Chondrocyte (in vitro differentiated cells): ENCODE measurements around the gene TRDN. TPM values are rescaled to one million over a fixed set of nuclear protein-coding genes. Genes with fewer than 3 reads are reported as not detected.

ENCODE experiments used
- DNase-seq: peaks from one replicate; pipeline ENCODE4 v3.0.0; 2021; ENCODE audit warnings: mixed read lengths, low spot score
- H3K27ac Mint-ChIP-seq: one replicate; pipeline ENCODE4 v1.8.0; 2021; ENCODE audit warnings: mild to moderate bottlenecking, moderate library complexity, mixed read lengths; ENCODE audit not compliant: unreplicated experiment
- H3K27me3 Mint-ChIP-seq: 2 replicates; pipeline ENCODE4 v1.8.0; 2021; ENCODE audit warnings: low read depth, mixed read lengths
- H3K36me3 Mint-ChIP-seq: 2 replicates; pipeline ENCODE4 v1.8.0; 2021; ENCODE audit warnings: low read depth, mixed read lengths
- H3K4me1 Mint-ChIP-seq: 2 replicates; pipeline ENCODE4 v1.8.0; 2021; ENCODE audit warnings: low read depth, mild to moderate bottlenecking, mixed read lengths
- H3K4me3 Mint-ChIP-seq: one replicate; pipeline ENCODE4 v1.8.0; 2021; ENCODE audit warnings: mild to moderate bottlenecking, moderate library complexity, mixed read lengths; ENCODE audit not compliant: unreplicated experiment
- H3K9me3 Mint-ChIP-seq: 2 replicates; pipeline ENCODE4 v1.8.0; 2021; ENCODE audit warnings: low read depth, mixed read lengths
- total RNA-seq: library from RNA; stranded (reverse); gene quantifications from 3 replicates; pipeline ENCODE4 v1.2.1, GENCODE V29; 2021
- TF ChIP-seq, protein P1 (sequence below): fragments of 200-600 bp; sonication (generic); IDR thresholded peaks from 2 replicates; pipeline ENCODE4 v1.5.0; 2021; ENCODE audit warnings: antibody characterized with exemption, mild to moderate bottlenecking, moderate library complexity

TRDN gene
- total RNA-seq, 1 donor from 2014 or later, result not detected

- no peaks in the 10 kb centered on the region for H3K36me3 Mint-ChIP-seq
- peaks cover 9% of the 10 kb centered on the region for H3K27me3 Mint-ChIP-seq
- no peak overlapping the region for H3K27ac Mint-ChIP-seq
- no peaks in the 10 kb centered on the region for H3K9me3 Mint-ChIP-seq
- H3K4me1 Mint-ChIP-seq, result no peaks in the 10 kb centered on the region
- no peak for DNase-seq
- TF ChIP-seq, protein P1, sequence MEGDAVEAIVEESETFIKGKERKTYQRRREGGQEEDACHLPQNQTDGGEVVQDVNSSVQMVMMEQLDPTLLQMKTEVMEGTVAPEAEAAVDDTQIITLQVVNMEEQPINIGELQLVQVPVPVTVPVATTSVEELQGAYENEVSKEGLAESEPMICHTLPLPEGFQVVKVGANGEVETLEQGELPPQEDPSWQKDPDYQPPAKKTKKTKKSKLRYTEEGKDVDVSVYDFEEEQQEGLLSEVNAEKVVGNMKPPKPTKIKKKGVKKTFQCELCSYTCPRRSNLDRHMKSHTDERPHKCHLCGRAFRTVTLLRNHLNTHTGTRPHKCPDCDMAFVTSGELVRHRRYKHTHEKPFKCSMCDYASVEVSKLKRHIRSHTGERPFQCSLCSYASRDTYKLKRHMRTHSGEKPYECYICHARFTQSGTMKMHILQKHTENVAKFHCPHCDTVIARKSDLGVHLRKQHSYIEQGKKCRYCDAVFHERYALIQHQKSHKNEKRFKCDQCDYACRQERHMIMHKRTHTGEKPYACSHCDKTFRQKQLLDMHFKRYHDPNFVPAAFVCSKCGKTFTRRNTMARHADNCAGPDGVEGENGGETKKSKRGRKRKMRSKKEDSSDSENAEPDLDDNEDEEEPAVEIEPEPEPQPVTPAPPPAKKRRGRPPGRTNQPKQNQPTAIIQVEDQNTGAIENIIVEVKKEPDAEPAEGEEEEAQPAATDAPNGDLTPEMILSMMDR, result no peak
- no peak overlapping the region for H3K4me3 Mint-ChIP-seq
Observed at GRCh38 chr6:123616942-123617341, 19.8 kb downstream of the TRDN start.

- H3K4me3 Mint-ChIP-seq, result no peak overlapping the region
- peaks cover 6% of the 10 kb centered on the region for H3K27me3 Mint-ChIP-seq
- TF ChIP-seq, protein P1, result no peak
- H3K9me3 Mint-ChIP-seq, result no peaks in the 10 kb centered on the region
- H3K36me3 Mint-ChIP-seq, result no peaks in the 10 kb centered on the region
- no peak overlapping the region for H3K27ac Mint-ChIP-seq
- H3K4me1 Mint-ChIP-seq, result no peaks in the 10 kb centered on the region
- DNase-seq, result no peak
Observed at GRCh38 chr6:123616016-123616415, 20.7 kb downstream of the TRDN start.

DNA sequence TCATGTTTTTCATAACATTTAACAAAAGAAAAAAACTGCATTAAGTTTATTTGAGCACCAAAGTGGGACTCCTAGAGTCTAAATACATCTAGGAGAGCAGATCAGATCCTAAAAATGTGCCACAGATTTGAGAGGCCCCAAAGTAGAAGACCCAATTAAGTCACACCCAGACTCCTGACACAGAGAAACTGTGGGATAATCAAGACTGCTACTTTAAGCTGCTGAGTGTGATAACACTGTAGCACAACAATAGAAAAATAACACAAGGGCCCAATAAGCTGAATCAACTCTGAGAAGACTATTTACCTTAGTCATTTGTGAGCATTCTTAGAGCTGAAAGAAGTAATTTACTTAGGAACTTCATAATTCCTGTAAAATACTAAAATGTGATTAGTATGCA lies 26.0 kb downstream of the TRDN start:
- no peaks in the 10 kb centered on the region for H3K27me3 Mint-ChIP-seq
- no peaks in the 10 kb centered on the region for H3K9me3 Mint-ChIP-seq
- no peaks in the 10 kb centered on the region for H3K36me3 Mint-ChIP-seq
- H3K27ac Mint-ChIP-seq, result no peak overlapping the region
- no peak for DNase-seq
- no peaks in the 10 kb centered on the region for H3K4me1 Mint-ChIP-seq
- H3K4me3 Mint-ChIP-seq, result no peak overlapping the region
- TF ChIP-seq, protein P1, result no peak

DNA sequence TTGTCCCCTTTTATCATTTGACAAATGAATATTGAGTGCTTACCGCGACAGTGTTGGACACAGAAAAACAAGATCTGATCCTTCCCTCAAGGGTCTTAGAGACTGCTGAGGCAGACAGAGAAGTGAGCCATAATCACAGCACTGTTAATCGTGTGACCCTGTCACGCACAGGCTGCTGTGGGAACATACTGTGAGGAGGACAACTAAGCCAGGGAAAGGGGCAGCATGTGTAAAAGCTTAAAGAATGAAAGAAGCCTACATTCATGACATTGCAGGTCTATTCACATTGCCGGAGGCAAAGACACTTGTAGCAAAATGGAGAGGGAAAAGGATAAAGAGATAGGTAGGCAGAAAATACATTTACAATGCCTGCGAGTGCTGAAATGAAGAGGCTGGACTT lies 32.7 kb downstream of the TRDN start:
- no peaks in the 10 kb centered on the region for H3K4me1 Mint-ChIP-seq
- no peaks in the 10 kb centered on the region for H3K36me3 Mint-ChIP-seq
- TF ChIP-seq, protein P1, result no peak
- H3K4me3 Mint-ChIP-seq, result no peak overlapping the region
- peaks cover 4% of the 10 kb centered on the region for H3K27me3 Mint-ChIP-seq
- no peaks in the 10 kb centered on the region for H3K9me3 Mint-ChIP-seq
- DNase-seq, result no peak
- H3K27ac Mint-ChIP-seq, result no peak overlapping the region

- H3K4me1 Mint-ChIP-seq, result no peaks in the 10 kb centered on the region
- TF ChIP-seq, protein P1, result no peak
- H3K9me3 Mint-ChIP-seq, result peaks cover 4% of the 10 kb centered on the region
- no peak overlapping the region for H3K4me3 Mint-ChIP-seq
- DNase-seq, result no peak
- H3K36me3 Mint-ChIP-seq, result no peaks in the 10 kb centered on the region
- peaks cover 4% of the 10 kb centered on the region for H3K27me3 Mint-ChIP-seq
- H3K27ac Mint-ChIP-seq, result no peak overlapping the region
Observed at GRCh38 chr6:123598011-123598410, 38.7 kb downstream of the TRDN start.
